Fibroblast of pulmonary artery (primary cell): ENCODE results near the gene LSM3.

Source experiments
- DNase-seq: peaks from one replicate; pipeline ENCODE4 v3.0.0-alpha.2; 2010; ENCODE audit warnings: low read depth
- H3K4me3 ChIP-seq: replicated peaks from 2 replicates; pipeline ENCODE4 v1.5.1; 2011; ENCODE audit warnings: low read depth, mild to moderate bottlenecking, control low read depth, low read length, moderate library complexity
- TF ChIP-seq, protein P1 (sequence below): IDR thresholded peaks from 2 replicates; pipeline ENCODE4 v1.5.1; 2011; ENCODE audit warnings: mild to moderate bottlenecking, control low read depth, low read length, inconsistent platforms; ENCODE audit errors: missing control alignments

Gene LSM3

DNA sequence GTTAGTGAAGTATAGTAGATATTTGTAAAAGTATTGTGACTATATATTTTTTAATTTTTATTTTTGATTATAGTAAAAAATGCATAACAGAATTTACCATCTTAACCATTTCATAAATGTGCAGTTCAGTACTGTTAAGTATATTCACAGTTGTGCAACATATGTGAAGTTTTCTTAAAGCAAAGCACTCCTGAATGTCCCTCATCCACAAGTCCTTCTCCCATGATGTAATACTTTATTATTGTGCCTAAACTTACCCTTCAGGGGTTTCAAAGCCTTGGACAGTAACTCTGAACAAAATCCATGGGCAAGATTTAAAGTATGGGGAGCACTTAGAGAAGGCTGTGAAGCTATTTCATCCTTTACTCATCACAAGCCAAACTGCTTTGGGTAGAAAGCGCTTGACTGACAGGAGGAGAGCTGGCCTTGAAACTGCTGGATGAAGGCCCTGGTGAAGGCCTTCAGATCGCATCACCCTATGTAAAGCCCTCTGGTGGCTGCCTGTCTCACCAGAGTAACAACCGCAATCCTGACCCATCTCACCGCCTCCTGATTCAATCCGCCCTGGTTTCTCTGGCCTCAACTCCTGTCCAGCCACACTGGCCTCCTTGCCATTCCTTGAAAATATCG is 28.0 kb downstream of the LSM3 start:
- DNase-seq: no peak
- H3K4me3 ChIP-seq: no peak overlapping the region
- TF ChIP-seq, protein P1, sequence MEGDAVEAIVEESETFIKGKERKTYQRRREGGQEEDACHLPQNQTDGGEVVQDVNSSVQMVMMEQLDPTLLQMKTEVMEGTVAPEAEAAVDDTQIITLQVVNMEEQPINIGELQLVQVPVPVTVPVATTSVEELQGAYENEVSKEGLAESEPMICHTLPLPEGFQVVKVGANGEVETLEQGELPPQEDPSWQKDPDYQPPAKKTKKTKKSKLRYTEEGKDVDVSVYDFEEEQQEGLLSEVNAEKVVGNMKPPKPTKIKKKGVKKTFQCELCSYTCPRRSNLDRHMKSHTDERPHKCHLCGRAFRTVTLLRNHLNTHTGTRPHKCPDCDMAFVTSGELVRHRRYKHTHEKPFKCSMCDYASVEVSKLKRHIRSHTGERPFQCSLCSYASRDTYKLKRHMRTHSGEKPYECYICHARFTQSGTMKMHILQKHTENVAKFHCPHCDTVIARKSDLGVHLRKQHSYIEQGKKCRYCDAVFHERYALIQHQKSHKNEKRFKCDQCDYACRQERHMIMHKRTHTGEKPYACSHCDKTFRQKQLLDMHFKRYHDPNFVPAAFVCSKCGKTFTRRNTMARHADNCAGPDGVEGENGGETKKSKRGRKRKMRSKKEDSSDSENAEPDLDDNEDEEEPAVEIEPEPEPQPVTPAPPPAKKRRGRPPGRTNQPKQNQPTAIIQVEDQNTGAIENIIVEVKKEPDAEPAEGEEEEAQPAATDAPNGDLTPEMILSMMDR: no peak

DNA sequence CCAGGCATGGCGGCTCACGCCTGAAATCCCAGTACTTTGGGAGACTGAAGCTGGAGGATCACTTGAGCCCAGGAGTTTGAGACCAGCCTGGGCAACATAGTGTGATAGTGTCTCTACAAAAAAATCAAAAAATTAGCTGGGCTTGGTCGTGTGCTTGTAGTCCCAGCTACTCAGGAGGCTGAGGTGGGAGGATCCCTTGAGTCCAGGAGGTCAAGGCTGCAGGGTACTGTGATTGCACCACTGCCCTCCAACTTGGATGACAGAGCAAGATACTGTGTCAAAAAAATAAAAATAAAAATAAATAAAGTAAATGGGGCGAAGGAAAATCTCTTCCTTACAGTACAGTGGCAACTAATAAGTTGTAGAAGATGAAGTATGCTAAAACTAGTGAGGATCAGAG is 29.6 kb downstream of the LSM3 start:
- TF ChIP-seq, protein P1: no peak
- H3K4me3 ChIP-seq: no peak overlapping the region
- DNase-seq: no peak

DNA sequence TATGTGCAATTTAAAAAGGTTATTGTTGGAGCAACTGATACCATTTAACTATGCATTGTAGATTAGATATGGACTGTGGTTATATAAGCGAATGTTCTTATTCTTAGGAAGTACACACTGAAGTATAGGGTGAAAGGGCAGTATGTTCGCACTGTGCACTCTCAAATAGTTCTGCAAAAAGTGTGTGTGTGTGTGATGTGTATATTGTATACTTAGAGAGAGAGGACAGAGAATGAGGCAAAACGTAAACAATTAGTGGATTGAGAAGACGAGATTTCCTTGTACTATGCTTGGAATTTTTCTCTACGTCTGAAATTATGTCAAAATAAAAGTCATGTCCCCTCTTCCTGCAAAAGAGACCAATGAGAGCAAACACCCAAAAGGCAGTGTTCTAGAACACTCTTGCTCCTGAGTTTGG is 30.4 kb downstream of the LSM3 start:
- H3K4me3 ChIP-seq: no peak overlapping the region
- TF ChIP-seq, protein P1: no peak
- peak; percentile 45 for DNase-seq

DNA sequence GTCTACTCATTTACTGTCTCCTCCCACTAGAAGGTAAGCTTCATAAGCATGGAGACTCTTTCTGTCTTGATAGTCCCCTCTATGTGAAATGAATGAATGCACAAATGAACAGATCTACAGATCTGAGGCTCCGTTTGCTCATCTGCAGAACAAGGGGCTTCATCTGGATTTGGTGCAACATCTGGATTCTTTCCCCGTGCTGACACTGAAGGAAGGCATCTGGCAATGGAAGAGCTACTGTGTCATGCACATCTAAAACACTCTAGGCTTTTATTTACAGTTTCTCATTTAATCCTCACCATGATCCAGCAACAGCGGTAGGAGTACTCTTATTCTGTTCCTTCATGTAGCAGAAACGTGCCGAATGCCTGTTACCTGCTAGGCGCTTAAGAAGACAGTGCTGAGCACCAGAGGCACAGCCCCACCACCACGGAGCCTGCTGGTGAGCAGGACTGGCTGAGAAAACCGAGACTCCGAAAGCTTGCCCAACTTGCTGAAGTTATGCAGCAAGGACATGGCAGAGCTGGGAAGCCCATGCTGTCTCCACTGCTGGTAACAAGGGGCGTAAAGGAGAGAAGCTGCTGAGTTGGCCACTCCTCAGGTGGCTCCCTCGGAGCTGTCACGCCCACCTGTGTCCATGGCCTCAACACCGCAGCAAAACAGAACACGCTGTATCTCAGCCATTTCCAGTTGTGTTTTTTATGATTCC is 31.1 kb downstream of the LSM3 start:
- TF ChIP-seq, protein P1: no peak

DNA sequence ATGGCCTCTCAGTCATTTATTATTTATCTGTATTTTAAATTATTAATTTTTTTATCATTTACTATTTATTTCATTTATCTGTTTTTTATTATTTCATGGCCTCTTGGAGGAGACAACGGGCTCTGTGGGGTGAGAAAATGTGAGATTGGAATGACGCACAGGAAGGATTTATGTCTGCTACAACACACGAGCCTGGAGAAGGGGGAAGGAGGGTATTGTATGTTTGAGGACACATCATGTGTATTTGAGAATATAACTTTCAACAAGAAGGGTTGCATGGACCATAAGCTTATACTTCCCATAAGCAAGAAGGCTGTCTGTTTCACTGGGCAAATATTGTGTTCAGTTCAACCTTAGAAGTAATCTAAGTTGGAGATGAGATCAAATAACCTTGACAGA is 31.7 kb downstream of the LSM3 start:
- TF ChIP-seq, protein P1: no peak
- H3K4me3 ChIP-seq: no peak overlapping the region
- DNase-seq: no peak

More for the DNA sequence above, 31.1 kb downstream of the LSM3 start:
- DNase-seq: no peak
- no peak overlapping the region for H3K4me3 ChIP-seq

DNA sequence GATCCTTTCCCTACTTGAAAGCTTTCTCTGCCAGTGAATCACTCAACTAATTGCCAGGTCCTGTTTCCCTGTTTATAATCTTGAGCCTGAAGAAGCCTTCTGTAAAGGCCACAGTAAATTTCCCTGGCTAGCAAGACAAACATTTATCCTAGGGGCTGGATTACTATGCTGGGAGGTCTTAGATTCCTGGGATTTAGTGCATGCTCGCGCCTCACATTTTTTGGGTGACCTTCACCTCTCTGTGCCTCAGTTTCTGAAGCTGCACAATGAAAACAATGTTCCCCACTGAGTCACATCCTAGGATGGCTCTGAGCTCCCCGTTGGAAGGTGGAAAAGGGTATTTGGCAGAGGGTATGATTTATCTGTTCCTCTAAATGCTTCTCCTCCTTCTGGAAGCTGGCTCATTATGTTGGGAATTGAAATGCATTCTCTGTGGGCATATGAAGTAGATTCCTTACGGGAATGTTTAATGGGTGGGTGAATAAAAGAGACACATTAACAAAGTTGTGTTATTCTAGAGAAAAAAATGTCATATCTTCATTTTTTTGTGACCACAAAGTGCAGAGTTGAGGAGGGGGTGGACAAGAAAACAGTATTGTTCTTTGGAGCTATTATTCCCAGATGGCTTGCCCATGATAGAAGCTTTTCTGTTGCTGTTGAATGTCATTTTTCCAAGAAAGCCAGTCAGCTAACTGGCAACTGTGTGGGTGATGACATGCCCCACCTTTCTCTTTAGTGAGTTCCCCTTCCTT is 32.4 kb downstream of the LSM3 start:
- no peak overlapping the region for H3K4me3 ChIP-seq
- peak; percentile 50 for DNase-seq
- TF ChIP-seq, protein P1: no peak
